GM12878 (cell line): Measurements from ENCODE around the gene ZNF281. TPM values are rescaled to one million over a fixed set of nuclear protein-coding genes. Genes with fewer than 3 reads are reported as not detected.

Experiments used
- ATAC-seq: fragments of 200-7000 bp; cut with Tn5 transposase; 3 replicates; pipeline ENCODE4 v1.9.1; 2020; ENCODE audit warnings: mild to moderate bottlenecking, moderate library complexity
- BruUV-seq: library from RNA; stranded (reverse); fragments of 400-500 nt; replicated peaks from 2 replicates; lab custom pipeline; 2021; lab: Mats Ljungman, UMichigan
- CTCF ChIA-PET: fragments of 300-600 bp; sonication (Branson Sonifier 250); formaldehyde crosslinking; extraction: SDS; loops from one replicate; lab custom pipeline; 2021; ENCODE audit warnings: inconsistent platforms; lab: Yijun Ruan, JAX
- POLR2A ChIA-PET: fragments of 350-600 bp; formaldehyde crosslinking; extraction: SDS; loops from one replicate; lab custom pipeline; 2021; ENCODE audit warnings: inconsistent platforms; lab: Charles Lee
- RAD21 ChIA-PET: fragments of 300-600 bp; sonication (Branson Sonifier 250); formaldehyde crosslinking; loops from one replicate; lab custom pipeline; 2023; ENCODE audit warnings: antibody characterized with exemption; ENCODE audit not compliant: unreplicated experiment; lab: Charles Lee
- SMC1A ChIA-PET: fragments of 300-600 bp; sonication (Branson Sonifier 250); formaldehyde crosslinking; loops from one replicate; lab custom pipeline; 2023; ENCODE audit not compliant: unreplicated experiment, uncharacterized antibody; lab: Charles Lee
- DNase-seq: peaks from one replicate; pipeline ENCODE4 v3.0.0-alpha.2; 2011; ENCODE audit warnings: low read depth, low spot score
- FAIRE-seq: peaks from 3 replicates; lab custom pipeline; 2011; peaks lifted over from hg19 to GRCh38; lab: Jason Lieb, UNC
- H2AFZ ChIP-seq: 2 replicates; pipeline ENCODE4 v1.6.0; 2011; ENCODE audit warnings: low read depth, low read length, control low read depth; ENCODE audit not compliant: control insufficient read depth
- H3K27ac ChIP-seq: 2 replicates; pipeline ENCODE4 v1.5.1; 2011; ENCODE audit warnings: control low read depth; ENCODE audit not compliant: control insufficient read depth, insufficient read depth
- H3K27me3 ChIP-seq, 2 experiments: replicated peaks in 1 of 2; 2 replicates each; pipeline versions ENCODE4 v1.6.0 to v1.6.1; 2011; ENCODE audit warnings: low read length in 1 of 2; ENCODE audit not compliant: control insufficient read depth in 2 of 2, insufficient read depth in 2 of 2
- H3K36me3 ChIP-seq, 2 experiments: 2 replicates each; pipeline ENCODE4 v1.5.1; 2011; ENCODE audit warnings: low read length in 1 of 2; ENCODE audit not compliant: control insufficient read depth in 2 of 2, insufficient read depth in 2 of 2
- H3K4me1 ChIP-seq: 2 replicates; pipeline ENCODE4 v1.6.1; 2011; ENCODE audit warnings: mild to moderate bottlenecking, low read length, moderate library complexity, mixed read lengths; ENCODE audit not compliant: control insufficient read depth, insufficient read depth
- H3K4me2 ChIP-seq: 2 replicates; pipeline ENCODE4 v1.6.0; 2011; ENCODE audit warnings: control low read depth; ENCODE audit not compliant: control insufficient read depth, insufficient read depth
- H3K4me3 ChIP-seq: fragments of 200-600 bp; sonication (generic); 2 replicates; pipeline ENCODE4 v1.5.1; 2016
- H3K79me2 ChIP-seq: 2 replicates; pipeline ENCODE4 v1.6.0; 2011; ENCODE audit warnings: low read length; ENCODE audit not compliant: control insufficient read depth, insufficient read depth
- H3K9ac ChIP-seq: 2 replicates; pipeline ENCODE4 v1.8.0; 2011; ENCODE audit warnings: low read length, control low read depth, mixed read lengths; ENCODE audit not compliant: control insufficient read depth, insufficient read depth
- H3K9me3 ChIP-seq: replicated peaks from 3 replicates; pipeline ENCODE4 v1.5.1; 2011; ENCODE audit warnings: mild to moderate bottlenecking, low read length; ENCODE audit not compliant: control insufficient read depth, insufficient read depth
- H4K20me1 ChIP-seq: 2 replicates; pipeline ENCODE4 v1.6.0; 2011; ENCODE audit not compliant: control insufficient read depth, insufficient read depth
- CBFB ChIP-seq: IDR thresholded peaks from 2 replicates; pipeline ENCODE4 v1.6.1; 2016; ENCODE audit warnings: antibody characterized with exemption, low read depth
- CEBPB ChIP-seq, 2 experiments: fragments of 150-350 bp in 1 of 2; IDR thresholded peaks; 2 replicates each; pipeline ENCODE4 v1.6.1; 2012 to 2014; ENCODE audit warnings: low read depth in 2 of 2, low read length in 2 of 2, borderline replicate concordance in 1 of 2, inconsistent platforms in 1 of 2
- CHD1 ChIP-seq: IDR thresholded peaks from 2 replicates; pipeline ENCODE4 v1.6.1; 2012; ENCODE audit warnings: low read depth, low read length, improper control_type of control experiment
- EP300 ChIP-seq, 2 experiments: fragments of 150-350 bp in 1 of 2; IDR thresholded peaks; 2 replicates each; pipeline ENCODE4 v1.6.1; 2011 to 2012; ENCODE audit warnings: low read depth in 2 of 2, low read length in 2 of 2, borderline replicate concordance in 1 of 2, improper control_type of control experiment in 1 of 2, inconsistent platforms in 1 of 2; ENCODE audit not compliant: control insufficient read depth in 1 of 2
- IKZF1 ChIP-seq: fragments of 450-650 bp; conservative IDR thresholded peaks from 2 replicates; pipeline ENCODE4 v1.6.1; 2017; ENCODE audit warnings: antibody characterized with exemption, mild to moderate bottlenecking
- SMAD5 ChIP-seq: IDR thresholded peaks from 2 replicates; pipeline ENCODE4 v1.6.1; 2016; ENCODE audit warnings: antibody characterized with exemption, low read depth
- ZNF384 ChIP-seq: IDR thresholded peaks from 2 replicates; pipeline ENCODE4 v1.6.1; 2012; ENCODE audit warnings: low read depth, mild to moderate bottlenecking, low read length, improper control_type of control experiment, borderline replicate concordance
- WGBS: methylation state at CpG from one replicate; pipeline ENCODE4 v1.1.6; 2016; ENCODE audit warnings: low lambda C conversion rate; ENCODE audit not compliant: insufficient replicate concordance, insufficient coverage; ENCODE audit errors: missing lambda C conversion rate; 5-methylcytosine and 5-hydroxymethylcytosine counted together
- in situ Hi-C: fragments of 300-500 bp; cut with MboI; formaldehyde crosslinking; loops from 9 replicates; pipeline ENCODE4 v1.14.3; 2018; ENCODE audit warnings: mixed read lengths
- intact Hi-C: fragments of 100-400 bp; cut with micrococcal nuclease; formaldehyde crosslinking; loops from one replicate; pipeline ENCODE4 v1.14.2; 2022; ENCODE audit not compliant: unreplicated experiment
- polyA plus RNA-seq, 11 experiments: library from polyadenylated mRNA; depleted of rRNA in 4 of 11; unstranded in 6 of 11; stranded (reverse) in 5 of 11; fragments of >200 nt; fragmentation: Nextera tagmentation in 4 of 11; fragmentation: Illumina TruSeq in 1 of 11; extraction: Ambion mirVana in 4 of 11; extraction: Trizol in 1 of 11; gene quantifications; 1 replicate in 1 of 11; 2 replicates in 10 of 11; pipeline versions ENCODE4 v1.2.1 to v1.2.3, GENCODE V29; 2011 to 2016; ENCODE audit warnings: inconsistent platforms in 2 of 11, missing spikeins in 2 of 11, low read depth in 1 of 11
- total RNA-seq, 4 experiments: library from RNA; depleted of rRNA in 3 of 4; stranded (reverse); fragments of >200 nt in 3 of 4; fragmentation: Illumina TruSeq in 1 of 4; extraction: Trizol in 1 of 4; gene quantifications; 2 replicates each; pipeline versions ENCODE4 v1.2.1 to v1.2.3, GENCODE V29; 2013 to 2021
- TF ChIP-seq, protein P1 (sequence below): fragments of 450-650 bp; IDR thresholded peaks from 2 replicates; pipeline ENCODE4 v1.6.1; 2017; ENCODE audit warnings: low read depth, mild to moderate bottlenecking, moderate library complexity
- TF ChIP-seq, protein P2 (sequence below): IDR thresholded peaks from 2 replicates; pipeline ENCODE4 v1.6.1; 2011; ENCODE audit warnings: mild to moderate bottlenecking, low read depth, low read length, moderate library complexity; ENCODE audit not compliant: insufficient replicate concordance
- TF ChIP-seq, protein P3 (sequence below): fragments of 450-650 bp; formaldehyde crosslinking; IDR thresholded peaks from 2 replicates; pipeline ENCODE4 v1.4.0; 2020; ENCODE audit warnings: mild to moderate bottlenecking, moderate library complexity

Gene ZNF281
- total and polyA plus RNA-seq, 10 of the 15 experiments (the other 5 are each of a cell fraction or from before 2014, with no cell fraction given): 8.3 to 21.8 (median 15.4) TPM

DNA sequence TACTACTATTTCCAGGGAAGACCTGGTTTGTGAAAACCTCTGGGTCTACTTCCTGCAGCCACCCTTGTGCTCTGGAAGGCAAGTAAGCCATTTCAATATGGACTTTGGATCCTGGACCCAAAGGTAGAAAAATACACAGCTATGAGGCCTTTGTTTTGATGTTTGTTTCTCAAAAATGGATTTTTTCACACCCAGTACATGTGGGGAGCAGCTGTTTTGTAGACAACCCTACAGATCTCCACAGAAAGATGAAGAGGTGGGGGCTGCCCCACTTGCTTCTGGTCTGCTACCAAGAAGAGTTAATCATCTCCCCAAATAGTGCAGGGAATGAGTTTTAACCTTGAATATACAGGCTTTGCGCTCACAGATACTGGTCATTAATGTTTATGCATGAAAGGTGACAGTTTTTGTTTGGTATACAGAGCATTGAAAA, 29.2 kb downstream of the ZNF281 start (continued):
- TF ChIP-seq CEBPB (IDR thresholded peaks at IDR 0.05; ENCODE audit: borderline replicate concordance in 1 of 2, low read depth in 2 of 2, low read length in 2 of 2): no peak
- TF ChIP-seq, protein P1, sequence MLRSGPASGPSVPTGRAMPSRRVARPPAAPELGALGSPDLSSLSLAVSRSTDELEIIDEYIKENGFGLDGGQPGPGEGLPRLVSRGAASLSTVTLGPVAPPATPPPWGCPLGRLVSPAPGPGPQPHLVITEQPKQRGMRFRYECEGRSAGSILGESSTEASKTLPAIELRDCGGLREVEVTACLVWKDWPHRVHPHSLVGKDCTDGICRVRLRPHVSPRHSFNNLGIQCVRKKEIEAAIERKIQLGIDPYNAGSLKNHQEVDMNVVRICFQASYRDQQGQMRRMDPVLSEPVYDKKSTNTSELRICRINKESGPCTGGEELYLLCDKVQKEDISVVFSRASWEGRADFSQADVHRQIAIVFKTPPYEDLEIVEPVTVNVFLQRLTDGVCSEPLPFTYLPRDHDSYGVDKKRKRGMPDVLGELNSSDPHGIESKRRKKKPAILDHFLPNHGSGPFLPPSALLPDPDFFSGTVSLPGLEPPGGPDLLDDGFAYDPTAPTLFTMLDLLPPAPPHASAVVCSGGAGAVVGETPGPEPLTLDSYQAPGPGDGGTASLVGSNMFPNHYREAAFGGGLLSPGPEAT: peak; percentile 53; the same call in 1 of the 2 replicates
- TF ChIP-seq EP300 (IDR thresholded peaks at IDR 0.05; ENCODE audit: borderline replicate concordance in 1 of 2, control insufficient read depth in 1 of 2, low read depth in 2 of 2, low read length in 2 of 2): peak; percentile 31 to 32; a peak in 1 of 4 replicates
- TF ChIP-seq IKZF1: peak; percentile 50

DNA sequence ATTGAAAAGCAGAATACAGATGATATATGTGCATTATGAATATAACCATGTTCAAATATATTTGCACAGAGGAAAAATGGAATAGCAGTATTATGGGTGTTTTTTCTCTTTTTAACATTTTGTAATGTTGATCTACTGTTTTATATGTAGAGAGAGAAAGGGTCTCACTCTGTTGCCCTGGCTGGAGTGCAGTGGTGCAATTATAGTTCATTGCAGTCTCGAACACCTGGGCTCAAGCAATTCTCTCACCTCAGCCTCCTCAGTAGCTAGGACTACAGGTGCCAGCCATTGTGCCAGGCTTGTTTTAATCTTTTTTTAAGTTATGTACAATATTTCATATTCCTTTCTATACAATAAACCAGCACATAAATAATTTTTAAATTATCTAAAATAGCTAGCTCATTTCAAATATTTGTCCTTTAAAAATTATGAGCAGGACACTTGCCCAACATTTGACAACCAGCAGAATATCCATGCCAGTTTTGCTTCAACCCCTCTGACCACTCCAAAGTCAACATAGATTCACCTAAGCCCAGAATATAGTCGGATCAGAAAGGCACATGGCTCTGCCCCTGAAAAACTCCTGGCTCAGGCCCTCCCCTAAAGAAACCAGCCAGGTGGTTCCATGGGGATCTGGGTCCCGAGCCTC, 29.8 kb downstream of the ZNF281 start:
- intact Hi-C loops: no loop called here
- SMC1A ChIA-PET: interaction anchor here (0.6 to 2.9 kb wide), 18 partner anchors 8 to 122 kb away, joined by 3 to 13 read pairs (median 4); no protein-coding TSS in a partner anchor
- no peak overlapping the region for H3K4me2 ChIP-seq
- TF ChIP-seq, protein P2, sequence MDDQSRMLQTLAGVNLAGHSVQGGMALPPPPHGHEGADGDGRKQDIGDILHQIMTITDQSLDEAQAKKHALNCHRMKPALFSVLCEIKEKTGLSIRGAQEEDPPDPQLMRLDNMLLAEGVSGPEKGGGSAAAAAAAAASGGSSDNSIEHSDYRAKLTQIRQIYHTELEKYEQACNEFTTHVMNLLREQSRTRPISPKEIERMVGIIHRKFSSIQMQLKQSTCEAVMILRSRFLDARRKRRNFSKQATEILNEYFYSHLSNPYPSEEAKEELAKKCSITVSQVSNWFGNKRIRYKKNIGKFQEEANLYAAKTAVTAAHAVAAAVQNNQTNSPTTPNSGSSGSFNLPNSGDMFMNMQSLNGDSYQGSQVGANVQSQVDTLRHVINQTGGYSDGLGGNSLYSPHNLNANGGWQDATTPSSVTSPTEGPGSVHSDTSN: no peak
- TF ChIP-seq, protein P3, sequence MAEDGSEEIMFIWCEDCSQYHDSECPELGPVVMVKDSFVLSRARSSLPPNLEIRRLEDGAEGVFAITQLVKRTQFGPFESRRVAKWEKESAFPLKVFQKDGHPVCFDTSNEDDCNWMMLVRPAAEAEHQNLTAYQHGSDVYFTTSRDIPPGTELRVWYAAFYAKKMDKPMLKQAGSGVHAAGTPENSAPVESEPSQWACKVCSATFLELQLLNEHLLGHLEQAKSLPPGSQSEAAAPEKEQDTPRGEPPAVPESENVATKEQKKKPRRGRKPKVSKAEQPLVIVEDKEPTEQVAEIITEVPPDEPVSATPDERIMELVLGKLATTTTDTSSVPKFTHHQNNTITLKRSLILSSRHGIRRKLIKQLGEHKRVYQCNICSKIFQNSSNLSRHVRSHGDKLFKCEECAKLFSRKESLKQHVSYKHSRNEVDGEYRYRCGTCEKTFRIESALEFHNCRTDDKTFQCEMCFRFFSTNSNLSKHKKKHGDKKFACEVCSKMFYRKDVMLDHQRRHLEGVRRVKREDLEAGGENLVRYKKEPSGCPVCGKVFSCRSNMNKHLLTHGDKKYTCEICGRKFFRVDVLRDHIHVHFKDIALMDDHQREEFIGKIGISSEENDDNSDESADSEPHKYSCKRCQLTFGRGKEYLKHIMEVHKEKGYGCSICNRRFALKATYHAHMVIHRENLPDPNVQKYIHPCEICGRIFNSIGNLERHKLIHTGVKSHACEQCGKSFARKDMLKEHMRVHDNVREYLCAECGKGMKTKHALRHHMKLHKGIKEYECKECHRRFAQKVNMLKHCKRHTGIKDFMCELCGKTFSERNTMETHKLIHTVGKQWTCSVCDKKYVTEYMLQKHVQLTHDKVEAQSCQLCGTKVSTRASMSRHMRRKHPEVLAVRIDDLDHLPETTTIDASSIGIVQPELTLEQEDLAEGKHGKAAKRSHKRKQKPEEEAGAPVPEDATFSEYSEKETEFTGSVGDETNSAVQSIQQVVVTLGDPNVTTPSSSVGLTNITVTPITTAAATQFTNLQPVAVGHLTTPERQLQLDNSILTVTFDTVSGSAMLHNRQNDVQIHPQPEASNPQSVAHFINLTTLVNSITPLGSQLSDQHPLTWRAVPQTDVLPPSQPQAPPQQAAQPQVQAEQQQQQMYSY (CRISPR knock-in tag): no peak
- TF ChIP-seq, protein P1: no peak
- no peak for TF ChIP-seq SMAD5
- TF ChIP-seq ZNF384: no peak
- no peak for TF ChIP-seq CHD1
- TF ChIP-seq CBFB: no peak
- TF ChIP-seq, all 136 proteins: peak for 0
- H3K4me1 ChIP-seq: peaks cover 18% of the 10 kb centered on the region; the same call in 1 of the 2 replicates
- H2AFZ ChIP-seq: no peak overlapping the region
- WGBS: 81% methylated on average over 3 of the region's 3 CpGs
- no peak overlapping the region for H3K27ac ChIP-seq
- H3K4me3 ChIP-seq: no peak overlapping the region
- in situ Hi-C loops: no loop called here
- H3K36me3 ChIP-seq: no peaks in the 10 kb centered on the region
- no peaks in the 10 kb centered on the region for H3K79me2 ChIP-seq
- CTCF ChIA-PET: interaction anchor here (1.1 to 1.9 kb wide), 4 partner anchors 8 to 73 kb away, joined by 3 to 7 read pairs (median 4); no protein-coding TSS in a partner anchor
- ATAC-seq (no peak), DNase-seq (no peak), FAIRE-seq (no peak)
- BruUV-seq: no TSS peak
- H4K20me1 ChIP-seq: no peaks in the 10 kb centered on the region
- no peaks in the 10 kb centered on the region for H3K27me3 ChIP-seq
- no peak overlapping the region for H3K9ac ChIP-seq
- no peaks in the 10 kb centered on the region; the same call in 2 of the 3 replicates for H3K9me3 ChIP-seq
- POLR2A ChIA-PET: interaction anchor here (1.2 to 1.4 kb wide), 2 partner anchors 12 to 27 kb away, joined by 3 read pairs; no protein-coding TSS in a partner anchor
- RAD21 ChIA-PET: interaction anchor here (1.0 to 1.7 kb wide), 5 partner anchors 74 to 237 kb away, joined by 3 to 5 read pairs (median 3); no protein-coding TSS in a partner anchor
